ENCODE results near the gene TMC8. TPM values are rescaled to one million over a fixed set of nuclear protein-coding genes. Genes with fewer than 3 reads are reported as not detected.

The TMC8 gene
- total and polyA plus RNA-seq, 4 donors = 1.3 to 14.5 (median 5.0) TPM

Other genes starting within 250 kb of the TMC8 start
- gene TNRC6C, start 172.1 kb upstream of the TMC8 start, total RNA-seq = 1 to 10 TPM; 4.3 to 7.7 TPM
- gene TNRC6C, start 172.1 kb upstream of the TMC8 start, polyA plus RNA-seq = 1 to 10 TPM; 1.3 to 1.5 TPM
- gene TMC6, start 2.0 kb upstream of the TMC8 start, total RNA-seq = 10 to 100 TPM; 18.3 to 61.9 TPM
- 1 to 10 TPM; 7.7 to 8.4 TPM for gene TMC6, start 2.0 kb upstream of the TMC8 start, polyA plus RNA-seq
- 10 to 100 TPM in 1 of 2 donors, not detected in 1; 98.3 TPM for gene C17orf99, start 15.6 kb downstream of the TMC8 start, total RNA-seq
- gene C17orf99, start 15.6 kb downstream of the TMC8 start, polyA plus RNA-seq = not detected
- 10 to 100 TPM; 27.9 to 33.6 TPM for gene SYNGR2, start 37.8 kb downstream of the TMC8 start, total RNA-seq
- gene SYNGR2, start 37.8 kb downstream of the TMC8 start, polyA plus RNA-seq = 10 to 100 TPM; 76.8 to 84.7 TPM
- gene TK1, start 56.3 kb downstream of the TMC8 start, total RNA-seq = 10 to 100 TPM in 1 of 2 donors, under 1 TPM in 1; 0.84 to 97.6 TPM
- gene TK1, start 56.3 kb downstream of the TMC8 start, polyA plus RNA-seq = 10 to 100 TPM in 1 of 2 donors, 1 to 10 TPM in 1; 5.9 to 14.2 TPM
- gene AFMID, start 56.6 kb downstream of the TMC8 start, total RNA-seq = 100 to 1,000 TPM in 1 of 2 donors, 10 to 100 TPM in 1; 73.4 to 201 TPM
- gene AFMID, start 56.6 kb downstream of the TMC8 start, polyA plus RNA-seq = 100 to 1,000 TPM; 112 to 165 TPM
- gene BIRC5, start 83.5 kb downstream of the TMC8 start, total RNA-seq = 10 to 100 TPM in 1 of 2 donors, under 1 TPM in 1; 0.42 to 73.2 TPM
- 1 to 10 TPM; 2.2 to 3.9 TPM for gene BIRC5, start 83.5 kb downstream of the TMC8 start, polyA plus RNA-seq
- not detected for gene TMEM235, start 100.9 kb downstream of the TMC8 start, total RNA-seq
- gene TMEM235, start 100.9 kb downstream of the TMC8 start, polyA plus RNA-seq = under 1 TPM in 1 of 2 donors, not detected in 1; 0.02 TPM
- 10 to 100 TPM; 16.1 to 48.0 TPM for gene SOCS3, start 229.3 kb downstream of the TMC8 start, total RNA-seq
- 10 to 100 TPM; 12.2 to 20.5 TPM for gene SOCS3, start 229.3 kb downstream of the TMC8 start, polyA plus RNA-seq
- 10 to 100 TPM; 13.5 to 24.1 TPM for gene PGS1, start 247.9 kb downstream of the TMC8 start, total RNA-seq
- gene PGS1, start 247.9 kb downstream of the TMC8 start, polyA plus RNA-seq = 10 to 100 TPM in 1 of 2 donors, 1 to 10 TPM in 1; 8.1 to 10.9 TPM

Measured in liver (tissue), 4 donors.